T-helper 2 cell (primary cell): ENCODE measurements around the gene PTGDS.
A peak's percentile ranks its signal among the peaks of the same experiment; 100 is the strongest.
"Not testable (repeated sequence)": the region's sequence is repeated elsewhere in the genome, so short reads cannot be mapped to it uniquely, and the experiment has no call there.

ENCODE experiments used
- DNase-seq, 5 experiments: peaks; one replicate each; pipeline versions ENCODE4 v3.0.0 to v3.0.0-alpha.2; 2012 to 2022

PTGDS gene

GRCh38 chr9:136992819-136993369, 15.6 kb downstream of the PTGDS start:
- DNase-seq: no peak

GRCh38 chr9:136994180-136994887, 17.0 kb downstream of the PTGDS start:
- no peak for DNase-seq

GRCh38 chr9:136994888-136995230, 17.6 kb downstream of the PTGDS start:
- no peak for DNase-seq

- DNase-seq: no peak
These were observed 18.1 kb downstream of the PTGDS start for GRCh38 chr9:136995362-136995761.

- DNase-seq: no peak
These were observed 18.5 kb downstream of the PTGDS start for GRCh38 chr9:136995772-136996311.

- DNase-seq: peak in 2 of 5 experiments; percentile 46 to 87
These were observed 19.3 kb downstream of the PTGDS start, which contains the start of gene CLIC3 for GRCh38 chr9:136996361-136997292. CLIC3 (minus strand) TSS chr9:136996568; CDS start chr9:136996543, 25 bp downstream.

GRCh38 chr9:136997371-136997770, 20.1 kb downstream of the PTGDS start:
- DNase-seq: peak in 1 of 5 experiments; percentile 56

- peak in 2 of 5 experiments; percentile 38 to 80 for DNase-seq
These were observed 20.5 kb downstream of the PTGDS start for GRCh38 chr9:136997830-136998234.

- DNase-seq: peak in 2 of 5 experiments; percentile 72 to 79
These were observed 23.1 kb downstream of the PTGDS start for GRCh38 chr9:137000177-137000930.

GRCh38 chr9:137001857-137002645, 24.7 kb downstream of the PTGDS start:
- no peak for DNase-seq

GRCh38 chr9:137002646-137003041, 25.3 kb downstream of the PTGDS start:
- DNase-seq: no peak

GRCh38 chr9:137004285-137004684, 27.0 kb downstream of the PTGDS start:
- not testable (repeated sequence) for DNase-seq

GRCh38 chr9:137006116-137007003, 29.1 kb downstream of the PTGDS start:
- no peak for DNase-seq

- DNase-seq: no peak
These were observed 30.0 kb downstream of the PTGDS start for GRCh38 chr9:137007108-137007815.

GRCh38 chr9:137007816-137008270, 30.5 kb downstream of the PTGDS start:
- no peak for DNase-seq

- no peak for DNase-seq
These were observed 31.0 kb downstream of the PTGDS start for GRCh38 chr9:137008312-137008711.

- no peak for DNase-seq
These were observed 31.9 kb downstream of the PTGDS start for GRCh38 chr9:137009217-137009616.

GRCh38 chr9:137009938-137010732, 32.8 kb downstream of the PTGDS start:
- DNase-seq: no peak

GRCh38 chr9:137011156-137011555, 33.9 kb downstream of the PTGDS start:
- DNase-seq: no peak
